Neural progenitor cell (in vitro differentiated cells): ENCODE results near the gene GCN1. TPM values are rescaled to one million over a fixed set of nuclear protein-coding genes. Genes with fewer than 3 reads are reported as not detected.

Source experiments
- DNase-seq: peaks from one replicate; pipeline ENCODE4 v3.0.0-alpha.2; 2016; ENCODE audit warnings: low spot score
- H2AFZ ChIP-seq: fragments of 200-600 bp; sonication (generic); replicated peaks from 2 replicates; pipeline ENCODE4 v1.6.1; 2016; ENCODE audit warnings: antibody characterized with exemption
- H3F3A ChIP-seq: fragments of 200-600 bp; sonication (generic); 2 replicates; pipeline ENCODE4 v1.6.1; 2016; ENCODE audit warnings: antibody characterized with exemption, low read depth
- H3K27ac ChIP-seq: fragments of 200-600 bp; sonication (generic); 2 replicates; pipeline ENCODE4 v1.5.1; 2016; ENCODE audit warnings: mild to moderate bottlenecking
- H3K27me3 ChIP-seq: fragments of 200-600 bp; sonication (generic); 2 replicates; pipeline ENCODE4 v1.6.1; 2016; ENCODE audit warnings: mild to moderate bottlenecking, moderate library complexity
- H3K36me3 ChIP-seq: fragments of 200-600 bp; sonication (generic); 2 replicates; pipeline ENCODE4 v1.5.1; 2016
- H3K4me1 ChIP-seq: fragments of 200-600 bp; sonication (generic); 2 replicates; pipeline ENCODE4 v1.6.1; 2016; ENCODE audit warnings: mixed run types
- H3K4me2 ChIP-seq: fragments of 200-600 bp; sonication (generic); 2 replicates; pipeline ENCODE4 v1.6.1; 2016
- H3K4me3 ChIP-seq: fragments of 200-600 bp; sonication (generic); 2 replicates; pipeline ENCODE4 v1.5.1; 2016
- H3K79me2 ChIP-seq: fragments of 200-600 bp; sonication (generic); 2 replicates; pipeline ENCODE4 v1.6.1; 2016; ENCODE audit warnings: low read depth
- H3K9ac ChIP-seq: fragments of 200-600 bp; sonication (generic); 2 replicates; pipeline ENCODE4 v1.6.1; 2016
- H3K9me3 ChIP-seq: fragments of 200-600 bp; sonication (generic); 2 replicates; pipeline ENCODE4 v1.5.1; 2016; ENCODE audit warnings: low read depth
- H4K20me1 ChIP-seq: fragments of 200-600 bp; sonication (generic); 2 replicates; pipeline ENCODE4 v1.6.1; 2016; ENCODE audit warnings: low read depth
- H3K27ac Mint-ChIP-seq: 3 replicates; pipeline ENCODE4 v1.8.0; 2021; ENCODE audit warnings: mixed read lengths
- H3K27me3 Mint-ChIP-seq: 2 replicates; pipeline ENCODE4 v1.8.0; 2022; ENCODE audit warnings: low read depth, mild to moderate bottlenecking, inconsistent platforms, moderate library complexity, mixed read lengths; ENCODE audit not compliant: insufficient read depth
- H3K36me3 Mint-ChIP-seq: 3 replicates; pipeline ENCODE4 v1.8.0; 2021; ENCODE audit warnings: mixed read lengths
- H3K4me1 Mint-ChIP-seq: 3 replicates; pipeline ENCODE4 v1.8.0; 2021; ENCODE audit warnings: mixed read lengths
- H3K4me3 Mint-ChIP-seq: 3 replicates; pipeline ENCODE4 v1.8.0; 2021; ENCODE audit warnings: mild to moderate bottlenecking, moderate library complexity, mixed read lengths
- H3K9me3 Mint-ChIP-seq: 3 replicates; pipeline ENCODE4 v1.8.0; 2020; ENCODE audit warnings: mixed read lengths
- CTCF ChIP-seq: fragments of 200-600 bp; sonication (generic); IDR thresholded peaks from 2 replicates; pipeline ENCODE4 v1.5.1; 2017; ENCODE audit warnings: antibody characterized with exemption, mild to moderate bottlenecking
- EZH2 ChIP-seq: fragments of 200-600 bp; sonication (generic); IDR thresholded peaks from 2 replicates; pipeline ENCODE4 v1.6.1; 2017; ENCODE audit warnings: antibody characterized with exemption, mild to moderate bottlenecking, moderate library complexity
- EZH2phosphoT487 ChIP-seq: fragments of 200-600 bp; sonication (generic); IDR thresholded peaks from 2 replicates; pipeline ENCODE4 v1.6.1; 2017; ENCODE audit warnings: antibody characterized with exemption
- total RNA-seq: library from RNA; depleted of rRNA; stranded (reverse); fragments of >200 nt; gene quantifications from 2 replicates; pipeline ENCODE4 v1.2.3, GENCODE V29; 2015; ENCODE audit warnings: low replicate concordance

The GCN1 gene
- total RNA-seq, 1 donor from 2014 or later, result 60.9 TPM

GRCh38 chr12:120116441-120116791 lies 78.1 kb downstream of the GCN1 start, which contains the start of gene RAB35:
RAB35 (minus strand) TSS chr12:120116753; CDS start chr12:120116650, 103 bp downstream.
- peak within 1 kb of the TSS; percentile 72 for H3K9ac ChIP-seq
- peaks cover 21% of the 10 kb centered on the region for H4K20me1 ChIP-seq
- Mint-ChIP-seq H3K4me1 (peaks cover 32% of the 10 kb centered on the region), H3K4me3 (peak within 1 kb of the TSS; percentile 96), H3K36me3 (peaks cover 14% of the 10 kb centered on the region), H3K27ac (peak within 1 kb of the TSS; percentile 49), H3K9me3 (no peaks in the 10 kb centered on the region), H3K27me3 (peaks cover 5% of the 10 kb centered on the region)
- peaks cover 16% of the 10 kb centered on the region for H3F3A ChIP-seq
- H3K4me3 ChIP-seq, result peak within 1 kb of the TSS; percentile 83
- TF ChIP-seq EZH2 (no peak), CTCF (no peak), EZH2phosphoT487 (no peak)
- H3K36me3 ChIP-seq, result no peaks in the 10 kb centered on the region
- peaks cover 16% of the 10 kb centered on the region for H3K4me1 ChIP-seq
- H3K27me3 ChIP-seq, result no peaks in the 10 kb centered on the region
- DNase-seq, result no peak
- peak within 1 kb of the TSS; percentile 90 for H3K4me2 ChIP-seq
- H2AFZ ChIP-seq, result peak within 1 kb of the TSS; percentile 98
- peaks cover 61% of the 10 kb centered on the region for H3K79me2 ChIP-seq
- H3K27ac ChIP-seq, result peak within 1 kb of the TSS; percentile 85
- H3K9me3 ChIP-seq, result no peaks in the 10 kb centered on the region

DNA sequence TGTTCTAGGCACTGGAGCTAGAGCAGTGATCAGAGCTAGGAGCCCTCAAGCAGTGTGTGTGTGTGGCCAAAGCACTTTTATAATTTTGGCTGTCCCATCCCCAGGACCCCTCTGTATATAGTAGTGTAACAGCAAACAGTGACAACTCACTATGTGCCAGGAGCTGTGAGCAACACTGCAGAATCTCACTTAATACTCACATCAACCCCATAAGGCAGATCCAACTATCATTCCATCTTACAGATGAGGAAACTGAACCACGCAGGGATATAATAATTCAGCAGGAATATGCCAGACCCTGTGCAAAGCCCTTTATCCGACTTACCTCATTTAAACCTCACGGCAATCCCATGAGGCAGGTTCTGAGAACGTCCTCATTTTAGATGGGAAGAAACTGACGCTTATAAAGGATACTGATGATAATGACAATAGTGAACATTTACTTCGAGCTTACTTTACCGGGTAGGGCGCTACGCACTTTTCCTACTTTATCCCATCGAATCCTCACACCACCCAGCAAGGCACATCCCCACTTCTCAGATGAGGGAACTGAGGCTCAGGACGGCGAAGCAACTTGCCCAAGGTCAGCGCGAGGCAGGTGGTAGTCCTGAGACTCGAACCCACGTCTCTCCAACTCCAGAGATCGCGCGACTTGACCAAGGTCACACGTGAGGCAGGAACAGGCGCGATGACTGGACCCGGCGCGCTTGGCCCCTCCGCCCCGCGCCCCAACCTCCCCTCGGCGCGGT lies 78.6 kb downstream of the GCN1 start:
- TF ChIP-seq EZH2 (no peak), EZH2phosphoT487 (no peak), CTCF (no peak)
- Mint-ChIP-seq H3K9me3 (no peaks in the 10 kb centered on the region), H3K36me3 (peaks cover 14% of the 10 kb centered on the region), H3K27me3 (peaks cover 5% of the 10 kb centered on the region), H3K4me3 (peak overlapping the region; percentile 96), H3K27ac (peak overlapping the region; percentile 49), H3K4me1 (peaks cover 32% of the 10 kb centered on the region)
- no peaks in the 10 kb centered on the region for H3K36me3 ChIP-seq
- no peak overlapping the region for H3K27ac ChIP-seq
- peak overlapping the region; percentile 72 for H3K9ac ChIP-seq
- peaks cover 66% of the 10 kb centered on the region for H3K79me2 ChIP-seq
- no peak for DNase-seq
- H2AFZ ChIP-seq, result no peak overlapping the region
- H3K4me3 ChIP-seq, result peak overlapping the region; percentile 83
- H3K9me3 ChIP-seq, result no peaks in the 10 kb centered on the region
- peaks cover 16% of the 10 kb centered on the region for H3F3A ChIP-seq
- peaks cover 24% of the 10 kb centered on the region for H4K20me1 ChIP-seq
- peak overlapping the region; percentile 79 for H3K4me2 ChIP-seq
- no peaks in the 10 kb centered on the region for H3K27me3 ChIP-seq
- H3K4me1 ChIP-seq, result peaks cover 20% of the 10 kb centered on the region

GRCh38 chr12:120115066-120115465 lies 79.4 kb downstream of the GCN1 start:
- no peak overlapping the region for H3K9ac ChIP-seq
- peaks cover 30% of the 10 kb centered on the region for H4K20me1 ChIP-seq
- H3K36me3 Mint-ChIP-seq, result peaks cover 14% of the 10 kb centered on the region

More at GRCh38 chr12:120115066-120115465, 79.4 kb downstream of the GCN1 start:
- Histone ChIP-seq H3K4me2 (peak overlapping the region; percentile 79), H3F3A (peaks cover 16% of the 10 kb centered on the region), H2AFZ (no peak overlapping the region), H3K36me3 (no peaks in the 10 kb centered on the region), H3K4me1 (peaks cover 20% of the 10 kb centered on the region), H3K4me3 (peak overlapping the region; percentile 83), H3K27me3 (no peaks in the 10 kb centered on the region), H3K9me3 (no peaks in the 10 kb centered on the region), H3K79me2 (peaks cover 73% of the 10 kb centered on the region), H3K27ac (no peak overlapping the region)
- Mint-ChIP-seq H3K9me3 (no peaks in the 10 kb centered on the region), H3K27me3 (peaks cover 5% of the 10 kb centered on the region), H3K4me1 (peaks cover 32% of the 10 kb centered on the region), H3K4me3 (peak overlapping the region; percentile 96), H3K27ac (peak overlapping the region; percentile 30)
- no peak for TF ChIP-seq EZH2
- TF ChIP-seq CTCF, result no peak
- no peak for TF ChIP-seq EZH2phosphoT487
- DNase-seq, result no peak
